ENCODE results near the gene ZNF316.

Gene ZNF316

GRCh38 chr7:6612819-6613218, 24.3 kb upstream of the ZNF316 start:
- H3K56ac ChIP-seq (ENCODE audit: low read length), result no peak overlapping the region
- no peak overlapping the region for H3K18ac ChIP-seq (ENCODE audit: low read length)
- DNase-seq, result no peak
- peaks cover 7% of the 10 kb centered on the region for H3K4me1 ChIP-seq (ENCODE audit: control insufficient read depth, low read depth, low read length)
- H3K4me3 ChIP-seq (ENCODE audit: low read length), result no peak overlapping the region
- no CpG with 5 or more reads among the region's 7 CpGs for WGBS (ENCODE audit: extremely low coverage, insufficient coverage, low lambda C conversion rate)
- H2BK5ac ChIP-seq (ENCODE audit: low read length), result no peak overlapping the region
- H2BK120ac ChIP-seq (ENCODE audit: low read depth, low read length), result no peak overlapping the region
- H3K36me3 ChIP-seq (ENCODE audit: control insufficient read depth, insufficient read depth, low read length), result no peaks in the 10 kb centered on the region
- H3K23ac ChIP-seq (ENCODE audit: low read length), result no peak overlapping the region
- no peak overlapping the region for H3K4ac ChIP-seq (ENCODE audit: low read depth, low read length)
- no peaks in the 10 kb centered on the region for H3K79me1 ChIP-seq (ENCODE audit: low read length)
- H3K79me2 ChIP-seq (ENCODE audit: control insufficient read depth, insufficient read depth, low read length), result no peaks in the 10 kb centered on the region
- no peak overlapping the region for H4K8ac ChIP-seq (ENCODE audit: low read depth, low read length)
- H3K27me3 ChIP-seq (ENCODE audit: insufficient read depth, low read length, poor library complexity), result no peaks in the 10 kb centered on the region
- H4K5ac ChIP-seq (ENCODE audit: low read length), result no peak overlapping the region
- H2AK5ac ChIP-seq (ENCODE audit: low read length), result peak overlapping the region; percentile 92
- H3K9ac ChIP-seq (ENCODE audit: low read length), result no peak overlapping the region
- no peak overlapping the region for H3K4me2 ChIP-seq (ENCODE audit: low read length)
- no peak overlapping the region for H2BK15ac ChIP-seq (replicated peaks; ENCODE audit: low read depth)
- no peak overlapping the region for H3K27ac ChIP-seq (ENCODE audit: low read depth, low read length)

- Histone ChIP-seq H3K4me2 (ENCODE audit: low read length) (no peak overlapping the region), H3K9ac (ENCODE audit: low read length) (no peak overlapping the region), H3K4me1 (ENCODE audit: control insufficient read depth, low read depth, low read length) (peaks cover 7% of the 10 kb centered on the region), H3K56ac (ENCODE audit: low read length) (peak overlapping the region; percentile 60), H4K5ac (ENCODE audit: low read length) (no peak overlapping the region), H3K4ac (ENCODE audit: low read depth, low read length) (no peak overlapping the region), H3K79me1 (ENCODE audit: low read length) (no peaks in the 10 kb centered on the region), H2BK5ac (ENCODE audit: low read length) (no peak overlapping the region), H2AK5ac (ENCODE audit: low read length) (no peak overlapping the region), H3K36me3 (ENCODE audit: control insufficient read depth, insufficient read depth, low read length) (no peaks in the 10 kb centered on the region), H3K23ac (ENCODE audit: low read length) (no peak overlapping the region), H3K27me3 (ENCODE audit: insufficient read depth, low read length, poor library complexity) (no peaks in the 10 kb centered on the region), H4K8ac (ENCODE audit: low read depth, low read length) (no peak overlapping the region), H3K27ac (ENCODE audit: low read depth, low read length) (peak overlapping the region; percentile 18), H3K79me2 (ENCODE audit: control insufficient read depth, insufficient read depth, low read length) (no peaks in the 10 kb centered on the region), H3K4me3 (ENCODE audit: low read length) (no peak overlapping the region), H2BK15ac (replicated peaks; ENCODE audit: low read depth) (no peak overlapping the region), H2BK120ac (ENCODE audit: low read depth, low read length) (no peak overlapping the region), H3K18ac (ENCODE audit: low read length) (no peak overlapping the region)
- DNase-seq, result peak; percentile 75
- WGBS (ENCODE audit: extremely low coverage, insufficient coverage, low lambda C conversion rate), result no CpG with 5 or more reads among the region's 2 CpGs
Measured at GRCh38 chr7:6613706-6614105, 23.4 kb upstream of the ZNF316 start.

DNA sequence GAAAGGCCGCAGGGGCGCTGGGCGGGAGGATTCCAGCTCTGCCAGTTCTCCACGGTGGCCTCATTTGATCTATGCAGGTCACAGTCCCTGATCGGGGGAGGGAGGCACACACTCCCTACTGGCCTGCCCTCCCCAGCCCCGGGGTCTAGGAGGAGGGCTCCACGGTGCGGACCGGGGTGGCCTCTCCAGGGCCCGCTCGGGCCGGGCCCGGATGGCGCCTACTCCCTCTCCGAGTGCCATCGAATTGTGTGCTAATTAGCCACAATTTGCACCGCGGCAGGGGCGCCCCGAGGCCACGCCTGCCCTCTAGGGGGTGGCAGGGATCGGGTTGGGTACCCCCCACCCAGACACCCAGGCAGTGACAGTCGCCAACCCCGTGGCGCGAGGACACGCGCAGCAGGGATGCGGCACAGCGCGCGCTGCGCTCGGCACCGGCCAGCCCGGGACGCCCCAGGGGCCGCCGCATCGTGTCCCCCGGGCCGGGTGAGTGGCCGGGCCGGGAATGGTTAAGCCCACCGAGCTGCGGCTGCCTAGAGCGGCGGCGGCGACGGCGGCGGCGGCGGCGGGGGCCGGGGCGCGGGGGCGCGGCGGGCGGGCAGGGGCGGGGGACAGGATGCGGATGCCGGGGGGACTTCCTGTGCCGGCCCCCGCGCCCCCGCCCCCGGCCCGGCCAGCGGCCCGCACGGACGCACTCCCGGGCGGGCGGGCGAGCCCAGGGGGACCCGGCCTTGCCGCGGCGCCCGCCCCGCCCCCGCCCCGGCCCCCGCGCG, 22.0 kb upstream of the ZNF316 start, which contains the start of gene ZNF853:
ZNF853 (plus strand) TSS at position 658 of the 770 bp plus-strand sequence. CDS start 565 bp downstream, outside the sequence.
- H2BK120ac ChIP-seq (ENCODE audit: low read depth, low read length), result peak within 1 kb of the TSS; percentile 47
- peak within 1 kb of the TSS; percentile 41 for H3K4me3 ChIP-seq (ENCODE audit: low read length)
- peak within 1 kb of the TSS; percentile 81 for H3K27ac ChIP-seq (ENCODE audit: low read depth, low read length)
- no CpG with 5 or more reads among the region's 91 CpGs for WGBS (ENCODE audit: extremely low coverage, insufficient coverage, low lambda C conversion rate)
- peak within 1 kb of the TSS; percentile 72 for H3K23ac ChIP-seq (ENCODE audit: low read length)
- H3K79me2 ChIP-seq (ENCODE audit: control insufficient read depth, insufficient read depth, low read length), result no peaks in the 10 kb centered on the region
- H3K4me1 ChIP-seq (ENCODE audit: control insufficient read depth, low read depth, low read length), result peaks cover 7% of the 10 kb centered on the region
- H3K4ac ChIP-seq (ENCODE audit: low read depth, low read length), result peak within 1 kb of the TSS; percentile 76
- peak within 1 kb of the TSS; percentile 66 for H3K4me2 ChIP-seq (ENCODE audit: low read length)
- H4K5ac ChIP-seq (ENCODE audit: low read length), result no peak within 1 kb of the TSS
- DNase-seq, result peak; percentile 78
- H2AK5ac ChIP-seq (ENCODE audit: low read length), result no peak within 1 kb of the TSS
- no peaks in the 10 kb centered on the region for H3K36me3 ChIP-seq (ENCODE audit: control insufficient read depth, insufficient read depth, low read length)
- H2BK5ac ChIP-seq (ENCODE audit: low read length), result peak within 1 kb of the TSS; percentile 93
- H4K8ac ChIP-seq (ENCODE audit: low read depth, low read length), result peak within 1 kb of the TSS; percentile 82
- H3K56ac ChIP-seq (ENCODE audit: low read length), result peak within 1 kb of the TSS; percentile 88
- H3K18ac ChIP-seq (ENCODE audit: low read length), result peak within 1 kb of the TSS; percentile 95
- H3K9ac ChIP-seq (ENCODE audit: low read length), result peak within 1 kb of the TSS; percentile 75
- H2BK15ac ChIP-seq (replicated peaks; ENCODE audit: low read depth), result no peak within 1 kb of the TSS
- no peaks in the 10 kb centered on the region for H3K27me3 ChIP-seq (ENCODE audit: insufficient read depth, low read length, poor library complexity)
- H3K79me1 ChIP-seq (ENCODE audit: low read length), result no peaks in the 10 kb centered on the region

DNA sequence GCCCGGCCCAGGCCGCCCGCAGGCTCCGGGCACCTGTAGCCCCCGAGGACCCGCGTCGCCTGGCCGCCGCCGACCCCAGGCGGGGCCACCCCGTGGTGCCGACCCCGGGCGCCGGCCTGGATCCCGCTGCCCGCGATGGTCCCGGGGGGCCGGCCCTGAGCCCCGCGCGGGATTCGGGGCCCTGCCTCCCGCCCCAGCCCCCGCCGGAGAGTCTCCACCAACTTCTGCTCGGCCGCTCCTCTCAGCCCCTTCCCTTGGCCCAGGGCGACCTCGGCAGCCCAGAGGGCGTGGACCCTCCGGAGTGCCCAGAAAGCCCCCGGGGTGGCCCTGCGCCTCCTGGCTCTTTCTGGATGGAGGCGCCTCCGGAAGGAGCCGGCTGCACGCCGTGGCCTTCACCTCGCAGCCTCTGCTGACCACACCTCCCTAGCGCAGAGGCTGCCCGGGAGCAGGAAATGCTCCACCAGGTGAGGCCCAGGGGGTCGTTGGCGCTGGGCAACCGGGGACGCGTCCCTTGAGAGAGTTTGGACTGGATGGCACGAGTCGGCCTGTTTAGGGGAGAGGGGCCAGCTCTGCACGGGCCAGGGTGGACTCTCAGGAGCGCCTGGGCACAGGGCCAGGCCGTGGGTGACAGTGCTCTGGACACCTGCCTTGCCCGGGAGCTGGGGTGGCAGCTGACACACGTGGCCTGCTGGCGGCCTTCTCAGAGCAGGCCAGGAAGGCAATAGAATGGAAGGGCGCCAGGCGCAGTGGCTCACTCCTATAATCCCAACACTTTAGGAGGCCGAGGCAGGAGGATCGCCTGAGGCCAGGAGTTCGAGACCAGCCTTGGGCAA, 21.2 kb upstream of the ZNF316 start:
- DNase-seq, result peak; percentile 70
- Histone ChIP-seq H2AK5ac (ENCODE audit: low read length) (no peak overlapping the region), H3K4me3 (ENCODE audit: low read length) (peak overlapping the region; percentile 41), H2BK5ac (ENCODE audit: low read length) (no peak overlapping the region), H3K4me2 (ENCODE audit: low read length) (peak overlapping the region; percentile 66), H3K9ac (ENCODE audit: low read length) (peak overlapping the region; percentile 75), H3K79me1 (ENCODE audit: low read length) (no peaks in the 10 kb centered on the region), H4K8ac (ENCODE audit: low read depth, low read length) (peak overlapping the region; percentile 82), H3K23ac (ENCODE audit: low read length) (no peak overlapping the region), H3K27ac (ENCODE audit: low read depth, low read length) (peak overlapping the region; percentile 81), H3K27me3 (ENCODE audit: insufficient read depth, low read length, poor library complexity) (no peaks in the 10 kb centered on the region), H3K4me1 (ENCODE audit: control insufficient read depth, low read depth, low read length) (peaks cover 7% of the 10 kb centered on the region), H3K18ac (ENCODE audit: low read length) (peak overlapping the region; percentile 95), H3K36me3 (ENCODE audit: control insufficient read depth, insufficient read depth, low read length) (no peaks in the 10 kb centered on the region), H2BK15ac (replicated peaks; ENCODE audit: low read depth) (no peak overlapping the region), H3K56ac (ENCODE audit: low read length) (peak overlapping the region; percentile 85), H3K79me2 (ENCODE audit: control insufficient read depth, insufficient read depth, low read length) (no peaks in the 10 kb centered on the region), H2BK120ac (ENCODE audit: low read depth, low read length) (peak overlapping the region; percentile 47), H3K4ac (ENCODE audit: low read depth, low read length) (peak overlapping the region; percentile 76), H4K5ac (ENCODE audit: low read length) (no peak overlapping the region)
- WGBS (ENCODE audit: extremely low coverage, insufficient coverage, low lambda C conversion rate), result no CpG with 5 or more reads among the region's 63 CpGs

DNA sequence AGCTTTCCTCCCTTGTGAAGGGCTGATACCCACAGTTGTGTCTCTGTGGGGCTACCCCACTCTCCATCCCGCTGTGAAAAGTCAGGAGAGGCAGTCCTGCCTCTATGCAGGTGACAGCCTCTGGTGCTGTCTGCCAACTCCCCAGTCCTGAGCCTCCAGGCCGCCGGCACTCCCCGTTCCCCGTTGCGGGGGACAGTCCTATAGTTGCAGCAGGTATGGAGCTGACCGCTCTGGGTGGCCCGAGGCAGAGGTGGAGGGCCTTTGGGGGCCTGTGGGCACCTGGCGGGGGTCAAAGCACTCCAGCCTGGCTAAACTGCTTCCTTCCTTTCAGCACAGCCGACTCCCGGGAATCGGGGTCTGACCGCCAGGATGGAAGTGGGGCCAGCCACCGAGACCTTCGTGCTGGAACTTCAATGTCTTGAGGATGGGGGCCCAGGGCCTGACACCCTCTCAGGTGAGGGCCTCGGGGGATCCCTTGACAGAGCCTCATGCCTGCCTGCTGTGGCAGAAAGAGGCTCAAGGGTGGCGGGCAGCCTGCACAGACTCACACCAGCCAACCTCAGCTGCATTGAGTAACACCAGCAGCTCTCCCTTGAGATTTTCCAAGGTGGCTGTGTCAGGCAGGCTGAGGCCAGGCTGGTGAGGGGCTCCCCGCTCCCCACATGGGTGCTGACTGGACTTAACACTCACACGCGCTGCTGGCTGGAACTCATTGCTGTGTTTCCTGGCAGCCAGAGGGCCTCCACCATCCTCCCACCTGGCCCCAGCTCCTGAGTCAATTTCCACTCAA, 20.1 kb upstream of the ZNF316 start:
- WGBS (ENCODE audit: extremely low coverage, insufficient coverage, low lambda C conversion rate), result no CpG with 5 or more reads among the region's 20 CpGs

More for the DNA sequence above, 20.1 kb upstream of the ZNF316 start:
- no peak overlapping the region for H2AK5ac ChIP-seq (ENCODE audit: low read length)
- H2BK120ac ChIP-seq (ENCODE audit: low read depth, low read length), result no peak overlapping the region
- no peak overlapping the region for H3K27ac ChIP-seq (ENCODE audit: low read depth, low read length)
- no peak overlapping the region for H3K23ac ChIP-seq (ENCODE audit: low read length)
- H3K56ac ChIP-seq (ENCODE audit: low read length), result no peak overlapping the region
- H3K4me1 ChIP-seq (ENCODE audit: control insufficient read depth, low read depth, low read length), result peaks cover 7% of the 10 kb centered on the region
- H4K8ac ChIP-seq (ENCODE audit: low read depth, low read length), result no peak overlapping the region
- no peak overlapping the region for H4K5ac ChIP-seq (ENCODE audit: low read length)
- H2BK15ac ChIP-seq (replicated peaks; ENCODE audit: low read depth), result no peak overlapping the region
- H3K79me1 ChIP-seq (ENCODE audit: low read length), result no peaks in the 10 kb centered on the region
- H3K27me3 ChIP-seq (ENCODE audit: insufficient read depth, low read length, poor library complexity), result no peaks in the 10 kb centered on the region
- H3K79me2 ChIP-seq (ENCODE audit: control insufficient read depth, insufficient read depth, low read length), result no peaks in the 10 kb centered on the region
- H3K36me3 ChIP-seq (ENCODE audit: control insufficient read depth, insufficient read depth, low read length), result peaks cover 5% of the 10 kb centered on the region
- peak overlapping the region; percentile 13 for H3K9ac ChIP-seq (ENCODE audit: low read length)
- H3K4me2 ChIP-seq (ENCODE audit: low read length), result no peak overlapping the region
- no peak overlapping the region for H3K18ac ChIP-seq (ENCODE audit: low read length)
- no peak overlapping the region for H3K4me3 ChIP-seq (ENCODE audit: low read length)
- H2BK5ac ChIP-seq (ENCODE audit: low read length), result no peak overlapping the region
- no peak for DNase-seq
- H3K4ac ChIP-seq (ENCODE audit: low read depth, low read length), result no peak overlapping the region
